ENCODE data around the gene TTC13. TPM values are rescaled to one million over a fixed set of nuclear protein-coding genes. Genes with fewer than 3 reads are reported as not detected.

The TTC13 gene
- total RNA-seq, 4 donors from 2014 or later, result 16.0 to 36.0 (median 22.7) TPM

DNA sequence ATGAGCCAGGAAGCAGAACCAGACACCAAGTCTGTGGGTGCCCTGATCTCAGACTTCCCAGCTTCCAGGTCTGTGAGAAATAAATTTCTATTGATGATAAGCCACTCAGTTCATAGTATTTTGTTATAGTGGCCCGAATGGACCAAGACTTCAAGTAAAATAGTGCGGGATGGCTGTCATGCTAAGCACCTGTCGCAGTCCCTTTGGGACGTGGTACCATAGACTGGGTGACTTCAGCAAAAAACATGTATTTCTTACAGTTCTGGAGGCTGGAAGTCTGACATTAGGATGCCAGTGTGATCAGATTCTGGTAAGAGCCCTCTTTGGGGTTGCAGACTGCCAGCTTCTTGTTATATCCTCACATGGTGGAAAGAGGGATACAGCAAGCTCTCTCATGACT lies 107.7 kb downstream of the TTC13 start:
- Histone ChIP-seq H3K4me3 (no peak overlapping the region), H3K9me3 (no peaks in the 10 kb centered on the region), H3K4me1 (peaks cover 16 to 21% of the 10 kb centered on the region in 2 donors), H3K27ac (no peak overlapping the region), H3K27me3 (no peaks in the 10 kb centered on the region), H3K36me3 (no peaks in the 10 kb centered on the region)
- in situ Hi-C loops (cut with MboI; ENCODE audit: low sequenced_read_pairs in 4 of 4), result no loop called here
- no peak for ATAC-seq
- DNase-seq, result no peak
- TF ChIP-seq POLR2A (IDR thresholded peaks at IDR 0.05), result no peak
- TF ChIP-seq, protein P1, sequence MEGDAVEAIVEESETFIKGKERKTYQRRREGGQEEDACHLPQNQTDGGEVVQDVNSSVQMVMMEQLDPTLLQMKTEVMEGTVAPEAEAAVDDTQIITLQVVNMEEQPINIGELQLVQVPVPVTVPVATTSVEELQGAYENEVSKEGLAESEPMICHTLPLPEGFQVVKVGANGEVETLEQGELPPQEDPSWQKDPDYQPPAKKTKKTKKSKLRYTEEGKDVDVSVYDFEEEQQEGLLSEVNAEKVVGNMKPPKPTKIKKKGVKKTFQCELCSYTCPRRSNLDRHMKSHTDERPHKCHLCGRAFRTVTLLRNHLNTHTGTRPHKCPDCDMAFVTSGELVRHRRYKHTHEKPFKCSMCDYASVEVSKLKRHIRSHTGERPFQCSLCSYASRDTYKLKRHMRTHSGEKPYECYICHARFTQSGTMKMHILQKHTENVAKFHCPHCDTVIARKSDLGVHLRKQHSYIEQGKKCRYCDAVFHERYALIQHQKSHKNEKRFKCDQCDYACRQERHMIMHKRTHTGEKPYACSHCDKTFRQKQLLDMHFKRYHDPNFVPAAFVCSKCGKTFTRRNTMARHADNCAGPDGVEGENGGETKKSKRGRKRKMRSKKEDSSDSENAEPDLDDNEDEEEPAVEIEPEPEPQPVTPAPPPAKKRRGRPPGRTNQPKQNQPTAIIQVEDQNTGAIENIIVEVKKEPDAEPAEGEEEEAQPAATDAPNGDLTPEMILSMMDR (IDR thresholded peaks at IDR 0.05 in 4 of 5, conservative IDR thresholded peaks at IDR 0.05 in 1 of 5), result no peak
- intact Hi-C loops (cut with DNase I; ENCODE audit: low total_unique reads), result no loop called here

DNA sequence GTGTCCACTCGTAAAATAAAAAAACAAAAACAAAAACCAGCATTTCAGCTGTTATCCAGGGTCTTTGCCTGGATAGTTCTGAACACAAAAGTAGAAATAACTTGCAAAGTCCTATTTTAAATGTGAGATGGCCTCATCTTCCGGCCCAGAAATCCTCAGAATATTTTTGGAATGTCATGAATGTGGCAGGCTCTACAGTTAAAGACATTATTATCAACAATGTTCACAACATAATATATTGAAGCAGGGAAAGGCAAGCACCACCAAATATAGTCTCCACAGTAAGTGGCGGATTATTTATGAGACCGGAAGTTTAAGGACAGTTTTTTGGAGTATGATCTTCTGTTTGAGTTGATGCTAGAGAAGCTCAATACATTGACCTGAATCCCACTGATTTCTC lies 109.2 kb downstream of the TTC13 start:
- in situ Hi-C loops (cut with MboI; ENCODE audit: low sequenced_read_pairs in 4 of 4), result no loop called here
- no peak for ATAC-seq
- peaks cover 29 to 35% of the 10 kb centered on the region in 2 donors for H3K4me1 ChIP-seq

DNA sequence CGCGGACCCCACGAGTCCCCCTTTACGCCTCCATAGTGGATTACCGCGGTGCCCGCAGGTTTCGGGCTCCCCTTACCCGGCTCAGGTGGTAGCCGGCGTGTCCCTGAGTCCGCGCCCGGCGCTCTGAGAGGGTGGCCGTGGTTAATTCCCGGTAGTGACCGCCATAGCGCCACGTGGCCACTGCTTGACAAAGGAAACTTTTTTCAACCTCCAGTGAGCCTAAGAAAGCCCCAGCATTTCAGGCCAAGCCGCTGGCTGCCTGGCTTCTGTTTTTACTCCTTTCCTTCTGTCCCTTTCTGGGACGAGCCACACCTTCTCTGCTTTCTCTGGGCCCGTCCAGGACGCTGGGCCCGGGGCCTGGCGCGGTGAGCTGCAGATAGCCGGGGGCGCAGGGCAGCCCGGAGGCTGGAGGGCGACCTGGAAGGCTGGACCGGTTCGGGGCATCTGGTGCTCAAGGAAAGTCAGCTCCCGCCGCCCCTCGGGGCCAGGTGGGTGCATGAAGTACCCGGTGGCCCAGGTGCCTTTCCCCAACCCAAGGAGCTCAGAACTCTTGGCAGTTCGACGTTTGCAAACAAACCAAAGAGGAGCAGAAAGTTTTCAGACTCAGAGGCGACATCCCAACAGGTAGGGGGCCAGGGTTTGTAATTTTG lies 109.8 kb downstream of the TTC13 start:
- intact Hi-C loops (cut with DNase I; ENCODE audit: low total_unique reads) (loop anchor here (5.0 to 10.0 kb wide), 4 partner anchors 48 to 984 kb away; partner anchors contain the start of genes COG2 and EGLN1), in situ Hi-C loops (cut with MboI; ENCODE audit: low sequenced_read_pairs in 4 of 4) (no loop called here)
- Histone ChIP-seq H3K9me3 (no peaks in the 10 kb centered on the region), H3K4me1 (peaks cover 35 to 41% of the 10 kb centered on the region in 2 donors), H3K27me3 (no peaks in the 10 kb centered on the region), H3K36me3 (no peaks in the 10 kb centered on the region), H3K4me3 (peak overlapping the region; percentile 83 to 97 (median 86)), H3K27ac (peak overlapping the region; percentile 80 to 95 (median 89))
- DNase-seq, result peak in 1 of 2 donors; percentile 70
- peak; percentile 58 to 71 for ATAC-seq
- TF ChIP-seq, protein P1 (IDR thresholded peaks at IDR 0.05 in 4 of 5, conservative IDR thresholded peaks at IDR 0.05 in 1 of 5), result peak in 1 of 5 experiments; percentile 25
- no peak for TF ChIP-seq POLR2A (IDR thresholded peaks at IDR 0.05)

More for the DNA sequence above, 109.2 kb downstream of the TTC13 start:
- TF ChIP-seq, protein P1 (IDR thresholded peaks at IDR 0.05 in 4 of 5, conservative IDR thresholded peaks at IDR 0.05 in 1 of 5), result no peak
- TF ChIP-seq POLR2A (IDR thresholded peaks at IDR 0.05), result no peak
- no peaks in the 10 kb centered on the region for H3K27me3 ChIP-seq
- peak overlapping the region in 2 of 4 donors; percentile 83 to 90 for H3K4me3 ChIP-seq
- no peaks in the 10 kb centered on the region for H3K36me3 ChIP-seq
- peak overlapping the region; percentile 80 to 95 (median 89) for H3K27ac ChIP-seq
- no peak for DNase-seq
- intact Hi-C loops (cut with DNase I; ENCODE audit: low total_unique reads), result loop anchor here (5.0 to 10.0 kb wide), 4 partner anchors 48 to 985 kb away; partner anchors contain the start of genes COG2 and EGLN1
- no peaks in the 10 kb centered on the region for H3K9me3 ChIP-seq

GRCh38 chr1:230867903-230868735 lies 110.5 kb downstream of the TTC13 start, which contains the start of gene C1orf198:
Gene C1orf198 (minus strand): TSS chr1:230868521. CDS start chr1:230868512, 9 bp downstream.
- TF ChIP-seq POLR2A (IDR thresholded peaks at IDR 0.05), result peak; percentile 85 to 88
- TF ChIP-seq, protein P1 (IDR thresholded peaks at IDR 0.05 in 4 of 5, conservative IDR thresholded peaks at IDR 0.05 in 1 of 5), result no peak
- no peaks in the 10 kb centered on the region for H3K27me3 ChIP-seq
- H3K36me3 ChIP-seq, result no peaks in the 10 kb centered on the region
- in situ Hi-C loops (cut with MboI; ENCODE audit: low sequenced_read_pairs in 4 of 4) (no loop called here), intact Hi-C loops (cut with DNase I; ENCODE audit: low total_unique reads) (loop anchor here (2.0 to 10.0 kb wide), 5 partner anchors 49 to 983 kb away; partner anchors contain the start of genes ARV1, COG2, EGLN1 and TTC13)
- peak within 1 kb of the TSS; percentile 83 to 97 (median 86) for H3K4me3 ChIP-seq
- DNase-seq, result peak; percentile 70 to 73
- peak within 1 kb of the TSS; percentile 80 to 95 (median 89) for H3K27ac ChIP-seq
- peak; percentile 71 to 75 for ATAC-seq
- H3K9me3 ChIP-seq, result no peaks in the 10 kb centered on the region
- H3K4me1 ChIP-seq, result peaks cover 40 to 48% of the 10 kb centered on the region in 2 donors
